HG03064 (cell line): ENCODE data around the gene TSPAN5.
"Not testable (repeated sequence)": the region's sequence is repeated elsewhere in the genome, so short reads cannot be mapped to it uniquely, and the experiment has no call there.

Source experiments
- ATAC-seq: cut with Tn5 transposase; IDR thresholded peaks from one replicate; pipeline ENCODE4 v1.9.1; 2021; ENCODE audit warnings: low read depth; ENCODE audit not compliant: unreplicated experiment

TSPAN5 gene

DNA sequence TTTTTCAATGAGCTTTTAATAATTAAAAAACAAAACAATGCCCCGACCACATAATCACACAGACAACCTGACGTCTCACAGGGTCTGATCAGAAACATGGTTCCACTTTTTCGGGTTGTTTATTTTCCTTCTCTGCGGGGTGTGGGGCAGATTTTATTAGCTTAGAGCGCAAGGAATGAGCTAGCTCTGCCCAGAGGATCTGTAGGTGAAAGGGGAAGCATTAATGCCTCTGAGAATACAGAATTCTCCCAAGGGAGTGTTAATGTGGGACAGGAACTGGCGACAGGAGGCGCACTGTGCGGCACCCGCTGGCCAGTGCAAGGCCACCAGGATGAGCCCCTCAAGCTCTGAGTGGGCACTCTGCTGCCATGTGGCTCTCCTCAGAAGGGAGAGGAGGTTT lies 181.5 kb downstream of the TSPAN5 start:
- no peak for ATAC-seq

DNA sequence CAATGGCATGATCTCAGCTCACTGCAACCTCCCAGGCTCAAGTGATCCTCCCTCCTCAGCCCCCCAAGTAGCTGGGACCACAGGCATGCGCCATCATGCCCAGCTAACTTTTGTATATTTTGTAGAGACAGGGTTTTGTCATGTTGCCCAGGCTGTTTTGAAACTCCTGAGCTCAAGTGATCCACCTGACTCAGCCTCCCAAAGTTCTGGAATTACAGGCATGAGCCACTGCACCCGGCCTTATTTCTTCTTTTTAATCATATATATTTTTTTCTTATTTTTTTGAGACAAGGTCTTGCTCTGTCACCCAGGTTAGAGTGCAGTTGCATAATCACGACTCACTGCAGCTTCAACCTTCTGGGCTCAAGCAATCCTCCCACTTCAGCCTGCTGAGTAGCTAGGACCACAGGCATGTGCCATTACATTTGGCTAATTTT lies 184.0 kb downstream of the TSPAN5 start:
- no peak for ATAC-seq

DNA sequence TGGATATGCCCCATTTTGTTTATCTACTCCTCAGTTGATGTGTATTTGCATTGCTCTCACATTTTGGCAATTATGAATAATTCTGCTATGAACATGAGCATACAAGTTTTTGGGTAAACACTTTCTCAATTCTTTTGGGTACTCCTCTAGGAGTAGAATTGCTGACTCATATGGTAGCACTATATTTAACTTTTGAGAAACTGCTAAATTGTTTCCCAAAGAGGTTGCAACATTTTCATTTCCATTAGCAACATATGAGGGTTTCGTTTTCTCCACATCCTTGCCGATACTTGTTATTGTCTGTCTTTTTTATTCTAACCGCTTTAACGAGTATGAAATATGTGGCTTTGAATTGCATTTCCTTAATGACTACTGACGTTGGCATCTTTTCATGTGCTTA lies 185.4 kb downstream of the TSPAN5 start:
- no peak for ATAC-seq

DNA sequence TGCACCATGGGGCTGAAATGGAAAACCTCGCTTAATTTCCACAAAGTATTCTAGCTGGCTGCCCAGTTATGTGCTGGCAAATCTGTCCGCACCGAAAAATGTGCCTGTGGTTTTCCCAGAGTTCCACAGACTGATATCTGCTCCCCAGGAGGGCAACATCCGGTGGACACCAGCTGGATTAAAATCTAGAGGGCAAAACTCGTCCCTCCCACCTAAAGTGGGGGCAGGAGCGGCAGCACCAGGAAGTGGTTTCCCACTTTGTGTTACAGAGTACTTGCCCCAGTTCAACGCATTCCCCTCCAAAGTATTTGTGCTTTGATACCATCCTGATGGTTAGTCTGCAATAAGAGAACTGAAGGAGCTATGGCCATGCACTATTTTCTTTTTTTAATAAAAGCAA lies 187.6 kb downstream of the TSPAN5 start:
- no peak for ATAC-seq

DNA sequence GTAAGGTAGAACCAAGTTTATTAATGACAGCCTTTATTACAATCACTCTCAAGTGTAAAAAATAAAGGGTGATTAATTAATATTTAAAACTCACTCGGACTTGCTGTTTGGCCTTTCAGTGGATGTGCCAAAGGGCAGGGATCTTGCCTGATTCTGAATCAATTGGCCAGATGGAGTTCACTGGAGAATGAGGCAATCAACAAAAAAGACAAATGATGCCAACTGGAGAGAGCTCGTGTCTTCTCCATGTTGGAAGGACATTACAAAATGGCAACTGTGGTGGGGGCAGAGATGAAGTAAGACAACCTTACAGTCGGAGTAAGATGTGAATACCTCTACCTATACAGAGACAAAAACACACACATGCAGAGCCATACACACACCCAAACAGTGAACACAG lies 188.0 kb downstream of the TSPAN5 start:
- ATAC-seq = no peak

DNA sequence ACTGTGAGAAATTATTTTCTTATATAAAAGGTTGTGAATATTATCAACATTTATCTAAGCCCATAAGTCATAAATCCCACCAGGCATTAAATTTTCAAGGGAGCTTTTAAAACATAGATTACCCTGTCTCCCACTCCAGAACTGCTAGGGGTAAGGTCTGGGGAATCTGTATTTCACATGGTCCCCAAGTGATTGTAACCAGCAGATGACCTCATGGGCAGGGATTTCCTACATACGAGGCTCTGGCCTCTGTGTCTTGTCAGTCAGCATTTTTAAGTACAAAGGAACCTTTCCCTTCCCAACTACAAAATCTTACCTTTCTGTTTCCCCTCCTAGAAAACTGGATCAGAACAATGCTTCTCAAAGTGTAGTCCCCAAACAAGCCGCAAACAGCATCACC lies 188.6 kb downstream of the TSPAN5 start:
- ATAC-seq = no peak

DNA sequence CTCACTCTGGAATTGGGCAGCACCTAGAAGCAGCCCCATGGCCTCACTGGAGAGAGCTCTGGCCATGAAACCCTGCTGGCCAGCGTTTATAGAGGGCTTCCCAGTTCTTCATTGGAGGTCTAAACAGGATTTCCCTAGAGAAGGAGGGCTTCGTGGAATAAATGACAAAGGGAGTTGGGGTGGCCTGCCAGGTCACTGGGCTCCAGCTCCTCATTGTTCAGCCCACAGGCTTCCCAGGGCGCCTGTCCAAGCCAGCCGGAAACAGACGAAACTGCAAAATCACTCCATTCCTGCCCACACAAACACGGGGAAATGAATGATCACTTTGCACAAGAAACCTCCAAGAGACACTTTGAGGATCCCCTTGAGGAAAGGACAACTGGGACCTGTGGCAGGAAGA lies 189.7 kb downstream of the TSPAN5 start:
- no peak for ATAC-seq

DNA sequence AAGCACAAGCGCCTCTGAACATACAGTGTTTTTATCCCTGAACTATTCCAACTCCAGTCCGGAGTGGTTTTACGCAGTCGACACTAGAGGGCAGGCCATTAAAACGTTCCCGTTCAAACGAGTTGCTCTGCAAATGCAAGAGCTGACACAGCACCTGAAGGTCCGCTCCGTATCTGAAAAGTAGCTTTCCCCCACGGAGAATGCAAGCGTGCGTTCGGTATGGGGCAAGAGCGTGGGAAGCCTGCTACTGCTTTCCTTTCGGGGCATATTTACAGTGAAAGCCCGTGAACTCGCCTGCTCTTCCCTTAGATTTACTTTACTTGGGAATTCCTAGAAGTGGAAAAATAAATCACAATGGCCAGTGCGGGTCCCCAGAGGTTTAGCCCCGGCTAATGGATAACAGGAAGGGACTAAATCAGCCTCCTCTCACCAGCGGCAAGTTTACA lies 190.8 kb downstream of the TSPAN5 start:
- peak; percentile 97 for ATAC-seq

DNA sequence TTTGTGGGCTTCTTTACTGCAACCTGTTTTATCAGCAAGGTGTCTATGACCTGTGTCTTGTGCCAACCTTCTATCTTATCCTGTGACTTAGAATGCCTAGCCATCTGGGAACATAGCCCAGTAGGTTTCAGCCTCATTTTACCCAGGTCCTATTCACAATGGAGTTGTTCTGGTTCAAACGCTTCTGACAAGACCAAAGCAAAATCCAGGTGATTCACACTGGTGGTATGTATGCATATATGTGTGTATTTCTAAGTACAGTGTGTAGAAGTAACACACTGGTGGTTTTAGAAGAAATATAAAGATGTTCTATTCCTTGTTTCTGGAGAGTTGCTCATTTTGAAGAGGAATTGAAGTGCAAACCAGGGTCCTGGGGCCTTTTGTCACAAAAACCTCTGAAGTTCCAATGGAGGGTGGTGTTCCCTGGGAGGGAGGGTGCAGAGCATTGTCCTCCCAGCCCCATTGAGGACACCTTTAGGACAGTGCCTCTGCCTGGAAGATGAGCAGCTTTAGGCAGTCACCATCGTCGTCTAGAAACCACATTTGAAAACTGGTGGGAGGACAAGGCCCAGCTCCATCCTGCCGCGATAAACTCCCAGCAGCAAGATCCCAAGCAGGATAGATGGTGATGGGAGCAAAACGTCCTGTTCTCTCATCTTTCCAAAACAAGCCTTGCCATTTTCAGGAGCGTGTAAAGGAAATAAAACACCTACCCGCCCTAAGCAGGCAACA lies 191.4 kb downstream of the TSPAN5 start:
- no peak for ATAC-seq

DNA sequence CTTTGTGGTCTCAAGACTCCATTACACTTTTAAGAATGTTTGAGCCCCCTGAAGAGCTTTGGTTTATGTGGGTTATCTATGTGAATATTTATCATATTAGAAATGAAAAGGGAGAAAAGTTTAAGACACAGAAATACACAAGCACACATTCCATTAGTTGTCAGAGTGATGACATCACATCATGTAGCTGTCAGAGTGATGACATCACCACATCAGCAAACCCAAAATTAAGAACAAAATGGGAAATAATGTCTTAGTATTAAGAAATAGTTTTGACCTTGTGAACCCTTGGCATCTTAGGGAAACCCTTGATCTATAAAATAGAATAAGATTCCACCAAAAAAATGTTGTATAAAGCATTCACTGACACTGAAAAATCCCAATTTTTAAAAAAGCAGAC lies 195.9 kb downstream of the TSPAN5 start:
- ATAC-seq = no peak

DNA sequence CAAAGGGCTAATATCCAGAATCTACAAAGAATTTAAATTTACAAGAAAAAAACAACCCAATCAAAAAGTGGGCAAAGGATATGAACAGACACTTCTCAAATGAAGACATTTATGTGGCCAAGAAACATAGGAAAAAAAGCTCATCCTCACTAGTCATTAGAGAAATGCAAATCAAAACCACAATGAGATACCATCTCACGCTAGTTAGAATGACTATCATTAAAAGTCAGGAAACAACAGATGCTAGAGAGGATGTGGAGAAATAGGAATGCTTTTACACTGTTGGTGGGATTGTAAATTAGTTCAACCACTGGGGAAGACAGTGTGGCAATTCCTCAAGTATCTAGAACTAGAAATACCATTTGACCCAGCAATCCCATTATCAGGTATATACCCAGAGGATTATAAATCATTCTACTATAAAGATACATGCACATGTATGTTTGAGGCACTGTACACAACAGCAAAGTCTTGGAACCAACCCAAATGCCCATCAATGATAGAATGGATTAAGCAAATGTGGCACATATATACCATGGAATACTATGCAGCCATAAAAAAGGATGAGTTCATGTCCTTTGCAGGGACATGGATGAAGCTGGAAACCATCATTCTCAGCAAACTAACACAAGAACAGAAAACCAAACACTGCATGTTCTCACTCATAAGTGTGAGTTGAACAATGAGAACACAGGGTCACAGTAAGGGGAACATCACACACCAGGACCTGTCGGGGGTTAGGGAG lies 197.1 kb downstream of the TSPAN5 start:
- ATAC-seq = not testable (repeated sequence)

DNA sequence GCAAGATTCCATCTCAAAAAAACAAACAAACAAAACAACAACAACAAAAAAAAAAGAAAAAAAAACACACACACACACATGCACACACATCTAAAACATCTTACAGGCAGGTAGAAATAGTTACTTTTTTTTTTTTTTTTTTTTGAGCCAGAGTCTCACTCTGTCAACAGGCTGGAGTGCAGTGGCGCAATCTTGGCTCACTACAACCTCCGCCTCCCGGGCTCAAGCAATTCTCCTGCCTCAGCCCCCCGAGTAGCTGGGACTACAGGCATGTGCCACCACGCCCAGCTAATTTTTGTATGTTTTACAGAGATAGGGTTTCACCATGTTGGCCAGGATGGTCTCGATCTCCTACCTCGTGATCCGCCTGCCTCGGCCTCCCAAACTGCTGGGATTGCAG lies 201.0 kb downstream of the TSPAN5 start:
- ATAC-seq = not testable (repeated sequence)

DNA sequence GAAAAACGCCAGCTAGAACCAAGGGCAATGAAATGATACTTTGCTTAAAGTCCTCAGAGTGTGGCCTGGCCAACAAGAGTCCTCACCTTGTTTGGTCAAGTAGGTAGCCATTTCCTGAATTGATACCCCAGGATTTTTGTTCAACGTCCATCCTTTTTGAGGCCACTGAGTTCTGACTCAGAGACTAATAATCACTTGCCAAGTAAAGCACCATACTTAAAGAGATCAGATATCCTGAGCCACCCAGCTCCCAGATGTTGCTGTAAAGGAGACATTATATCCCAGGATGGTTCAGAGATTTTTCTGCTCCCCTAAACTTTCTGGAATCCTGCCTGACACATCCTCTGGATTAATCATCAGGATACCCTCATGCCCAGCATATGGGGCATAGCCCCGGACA lies 206.3 kb downstream of the TSPAN5 start:
- ATAC-seq = no peak

DNA sequence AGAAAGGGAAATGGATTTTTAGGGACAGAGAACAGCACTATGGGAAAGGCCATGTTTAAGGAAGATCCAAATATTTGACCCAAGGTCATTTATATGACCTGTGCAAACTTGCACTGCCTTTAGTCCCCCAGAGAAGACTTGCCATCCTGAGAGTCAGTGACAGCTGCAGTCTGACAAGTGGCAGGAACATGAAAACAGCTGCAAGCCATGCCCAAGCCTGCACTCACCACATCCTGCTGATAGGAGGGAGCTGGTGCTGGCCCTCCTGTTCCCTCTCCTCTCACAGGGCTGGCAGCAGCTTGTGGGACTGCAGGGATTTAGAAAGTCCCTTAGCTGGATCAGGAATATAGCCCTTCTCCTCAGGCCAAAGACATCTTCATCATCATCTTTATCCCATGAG lies 209.5 kb downstream of the TSPAN5 start:
- ATAC-seq = peak; percentile 36

DNA sequence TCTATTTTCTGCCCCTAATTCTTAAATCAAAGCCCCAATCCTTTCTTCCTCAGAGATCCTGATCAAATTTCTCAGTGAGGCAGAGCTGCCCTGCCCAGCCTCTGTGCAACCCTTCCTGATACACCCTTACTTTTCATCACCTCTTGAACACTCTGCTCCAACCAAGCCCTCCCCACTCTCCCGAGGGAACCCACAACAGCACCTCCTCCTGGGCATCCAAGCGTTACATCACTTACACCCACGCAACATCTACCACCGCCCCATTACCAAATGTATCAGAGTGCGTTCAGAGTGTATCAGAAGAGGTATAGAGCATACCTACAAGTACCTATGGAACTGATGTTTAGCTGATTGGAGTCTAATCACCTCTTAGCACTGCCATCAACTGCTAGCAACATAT lies 210.8 kb downstream of the TSPAN5 start:
- ATAC-seq = no peak

DNA sequence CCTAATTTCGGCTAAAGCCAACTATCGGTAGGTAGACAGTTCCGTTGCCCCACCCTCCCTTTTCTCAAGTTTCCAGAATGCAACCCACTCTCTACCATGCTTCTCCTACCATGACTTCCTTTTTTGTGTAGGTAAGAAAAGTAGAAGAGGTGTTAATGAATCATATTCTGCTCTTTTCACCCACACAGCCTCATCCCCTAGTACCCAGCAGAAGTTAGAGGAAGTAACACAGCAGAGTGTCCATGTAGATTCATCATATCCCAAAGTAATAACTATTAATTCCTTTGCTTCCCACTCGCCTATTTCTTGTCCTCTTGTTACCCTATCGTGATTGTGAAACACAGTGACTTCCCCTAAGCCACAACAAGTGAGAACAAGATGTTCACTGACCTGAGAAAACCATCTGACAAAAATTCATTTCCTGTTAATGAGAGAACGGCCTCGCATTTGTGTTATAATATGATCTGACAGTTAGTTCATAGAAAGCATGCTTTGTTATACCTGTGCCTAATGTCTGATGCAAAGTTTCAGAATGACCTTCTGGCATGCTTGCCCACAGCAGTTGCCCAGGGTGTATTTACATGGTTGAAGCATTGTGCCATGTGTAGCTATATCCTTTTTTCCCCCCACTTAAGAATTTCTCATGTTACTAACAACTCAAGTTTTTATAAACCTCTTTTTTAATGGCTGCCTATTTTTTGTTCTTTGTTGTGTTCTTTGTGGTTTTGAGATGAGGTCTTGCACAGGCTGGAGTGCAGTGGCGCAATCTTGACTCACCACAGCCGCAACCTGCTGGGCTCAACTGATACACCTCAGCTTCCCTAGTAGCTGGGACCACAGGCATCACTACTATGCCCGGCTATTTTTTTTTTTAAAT lies 211.7 kb downstream of the TSPAN5 start:
- peak; percentile 66 for ATAC-seq

DNA sequence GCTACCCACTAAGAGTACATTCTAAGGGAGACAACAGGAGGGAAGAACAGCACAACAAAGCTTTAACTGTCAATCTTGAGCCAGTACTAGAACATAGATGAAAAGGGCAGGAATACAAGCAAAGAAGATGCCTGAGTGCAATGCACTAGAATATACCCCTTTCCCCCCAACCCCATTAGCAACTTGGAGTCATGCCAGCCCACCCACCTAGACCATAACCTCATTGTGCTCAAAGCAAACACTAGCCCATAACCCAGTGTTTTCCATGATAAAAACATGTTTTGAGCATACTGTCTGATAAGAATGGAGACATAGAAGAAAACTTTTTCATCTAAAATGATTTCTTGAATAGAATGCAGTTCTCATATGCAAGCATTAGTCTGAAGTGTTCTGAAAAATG lies 214.0 kb downstream of the TSPAN5 start:
- ATAC-seq = no peak

DNA sequence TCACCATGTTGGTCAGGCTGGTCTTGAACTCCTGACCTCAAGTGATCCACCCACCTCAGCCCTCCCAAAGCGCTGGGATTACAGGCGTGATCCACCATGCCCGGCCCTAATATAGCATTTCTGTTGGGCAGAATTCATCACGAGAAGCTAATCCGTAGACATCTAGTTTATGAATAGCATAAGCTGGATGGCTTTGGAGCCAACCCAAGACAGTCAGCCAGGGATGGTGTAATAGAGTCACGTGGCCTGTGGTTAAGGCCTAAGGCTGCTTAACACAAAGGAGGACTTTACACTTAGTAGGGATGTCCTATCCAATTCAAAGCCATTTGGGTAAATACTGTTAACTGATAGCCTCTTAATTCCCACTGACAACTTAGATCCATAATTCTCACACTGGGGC lies 223.6 kb downstream of the TSPAN5 start:
- no peak for ATAC-seq

DNA sequence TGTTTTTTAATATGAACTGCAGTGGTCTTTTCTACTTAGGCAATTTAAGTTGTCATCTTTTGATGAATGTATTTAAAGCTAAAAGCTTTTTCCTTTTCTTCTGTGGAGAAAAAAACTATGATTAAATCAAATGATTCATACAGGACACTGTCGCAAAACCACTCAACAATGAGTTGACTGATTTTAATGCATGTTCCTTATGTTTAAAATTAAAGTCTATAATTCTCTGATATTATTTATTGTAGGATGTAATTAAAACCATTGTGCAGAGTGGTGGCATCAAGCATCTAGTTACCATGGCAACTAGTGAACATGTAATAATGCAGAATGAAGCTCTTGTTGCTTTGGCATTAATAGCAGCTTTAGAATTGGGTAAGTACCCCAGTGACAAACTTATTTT lies 224.7 kb downstream of the TSPAN5 start:
- no peak for ATAC-seq

DNA sequence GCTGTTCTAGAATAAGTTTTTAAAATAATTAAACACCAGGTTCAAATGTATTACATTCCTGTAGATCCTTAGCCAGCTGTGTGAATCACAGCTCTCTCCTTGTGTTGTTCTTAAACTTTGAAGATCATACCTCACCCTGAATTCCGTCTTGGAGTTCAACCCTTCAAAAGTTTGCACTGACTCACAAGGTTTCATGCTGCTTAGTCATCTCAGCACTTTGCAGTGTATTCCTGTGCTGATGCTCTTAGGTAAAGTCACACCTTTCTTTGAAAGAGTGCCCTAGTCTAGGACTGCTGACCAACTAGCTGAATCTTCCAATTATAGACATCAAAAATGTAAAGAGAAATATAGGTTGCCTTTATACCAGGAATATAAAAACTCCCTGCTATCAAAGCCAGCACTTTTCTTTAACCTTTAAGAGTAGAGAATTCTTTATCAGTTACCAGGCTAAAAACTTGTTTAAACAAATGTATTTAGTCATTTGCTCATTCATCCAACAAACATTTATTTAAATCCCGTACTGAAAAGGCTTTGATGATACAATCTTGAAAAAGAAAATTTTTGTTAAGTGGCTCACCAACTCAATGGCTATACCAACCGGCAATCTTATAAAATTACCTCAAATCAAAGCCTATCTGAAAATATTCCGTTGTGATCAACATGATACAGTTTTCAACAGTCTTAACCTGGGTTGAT lies 227.6 kb downstream of the TSPAN5 start:
- no peak for ATAC-seq

DNA sequence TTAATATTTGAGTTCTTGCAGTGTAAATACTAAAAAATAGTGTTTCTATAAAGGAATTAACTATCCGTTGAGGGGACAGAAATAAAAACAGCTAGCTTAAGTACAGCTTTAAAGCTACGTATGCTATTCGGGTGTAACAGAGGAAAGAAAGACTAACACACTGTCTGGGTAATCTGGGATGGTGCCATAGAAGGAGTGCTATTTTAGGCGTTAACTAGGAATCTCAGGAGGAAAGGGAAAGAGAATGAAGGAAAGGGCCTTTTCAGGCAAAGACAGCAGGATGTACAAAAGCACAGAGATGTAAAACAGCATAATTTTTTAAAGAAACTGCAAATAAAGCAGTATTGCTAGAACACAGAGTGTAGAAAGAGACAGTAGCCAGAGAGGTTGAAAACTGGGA lies 235.4 kb downstream of the TSPAN5 start:
- ATAC-seq = no peak
